ENCODE data around the gene TOR2A. TPM values are rescaled to one million over a fixed set of nuclear protein-coding genes. Genes with fewer than 3 reads are reported as not detected.

The TOR2A gene
- total RNA-seq, 1 donor = 4.8 TPM

DNA sequence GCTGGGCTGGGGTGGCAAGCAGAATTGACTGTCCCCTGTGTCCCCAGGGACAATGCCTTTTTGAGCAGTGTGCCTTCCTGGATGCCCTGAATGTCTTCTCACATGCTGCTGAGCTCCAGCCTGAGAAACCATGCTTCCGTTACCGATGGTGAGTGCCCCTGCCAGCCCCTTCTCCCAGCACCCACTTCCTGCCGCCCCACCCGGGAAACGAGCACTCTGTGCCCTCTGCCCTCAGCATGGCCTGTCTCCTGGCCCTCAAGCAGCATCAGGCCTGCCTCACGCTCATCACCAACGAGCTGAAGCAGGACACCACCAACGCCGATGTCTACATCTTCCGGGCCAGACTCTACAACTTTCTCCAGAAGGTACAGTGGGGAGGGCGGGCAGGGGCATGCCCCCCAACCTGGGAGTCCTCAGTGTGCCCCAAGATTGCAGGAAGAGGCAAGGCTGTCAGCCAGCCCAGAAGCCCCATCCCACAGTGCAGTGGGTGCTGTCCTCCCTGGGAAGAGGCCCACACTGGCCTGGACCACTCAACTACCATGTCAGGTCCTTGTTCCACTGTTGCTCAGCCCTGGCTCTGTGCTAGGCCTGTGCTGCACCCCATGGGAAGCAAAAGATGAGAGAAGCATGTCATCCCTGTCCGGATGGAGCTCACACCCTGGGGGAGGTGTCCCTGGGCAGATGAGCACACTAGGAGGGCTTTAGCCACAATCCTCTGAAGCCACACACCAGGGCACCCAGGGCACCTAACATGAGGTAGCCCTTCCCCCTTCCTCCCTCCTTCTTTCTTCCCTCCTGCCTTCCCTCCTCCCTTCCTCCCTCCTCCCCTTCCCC lies 14.8 kb downstream of the TOR2A start:
- no peak overlapping the region for H3K4me3 ChIP-seq (ENCODE audit: low read depth, low read length)
- DNase-seq (ENCODE audit: low read depth) = no peak
- TF ChIP-seq, protein P1, sequence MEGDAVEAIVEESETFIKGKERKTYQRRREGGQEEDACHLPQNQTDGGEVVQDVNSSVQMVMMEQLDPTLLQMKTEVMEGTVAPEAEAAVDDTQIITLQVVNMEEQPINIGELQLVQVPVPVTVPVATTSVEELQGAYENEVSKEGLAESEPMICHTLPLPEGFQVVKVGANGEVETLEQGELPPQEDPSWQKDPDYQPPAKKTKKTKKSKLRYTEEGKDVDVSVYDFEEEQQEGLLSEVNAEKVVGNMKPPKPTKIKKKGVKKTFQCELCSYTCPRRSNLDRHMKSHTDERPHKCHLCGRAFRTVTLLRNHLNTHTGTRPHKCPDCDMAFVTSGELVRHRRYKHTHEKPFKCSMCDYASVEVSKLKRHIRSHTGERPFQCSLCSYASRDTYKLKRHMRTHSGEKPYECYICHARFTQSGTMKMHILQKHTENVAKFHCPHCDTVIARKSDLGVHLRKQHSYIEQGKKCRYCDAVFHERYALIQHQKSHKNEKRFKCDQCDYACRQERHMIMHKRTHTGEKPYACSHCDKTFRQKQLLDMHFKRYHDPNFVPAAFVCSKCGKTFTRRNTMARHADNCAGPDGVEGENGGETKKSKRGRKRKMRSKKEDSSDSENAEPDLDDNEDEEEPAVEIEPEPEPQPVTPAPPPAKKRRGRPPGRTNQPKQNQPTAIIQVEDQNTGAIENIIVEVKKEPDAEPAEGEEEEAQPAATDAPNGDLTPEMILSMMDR (IDR thresholded peaks at IDR 0.05; ENCODE audit: insufficient read depth, low read length) = no peak

DNA sequence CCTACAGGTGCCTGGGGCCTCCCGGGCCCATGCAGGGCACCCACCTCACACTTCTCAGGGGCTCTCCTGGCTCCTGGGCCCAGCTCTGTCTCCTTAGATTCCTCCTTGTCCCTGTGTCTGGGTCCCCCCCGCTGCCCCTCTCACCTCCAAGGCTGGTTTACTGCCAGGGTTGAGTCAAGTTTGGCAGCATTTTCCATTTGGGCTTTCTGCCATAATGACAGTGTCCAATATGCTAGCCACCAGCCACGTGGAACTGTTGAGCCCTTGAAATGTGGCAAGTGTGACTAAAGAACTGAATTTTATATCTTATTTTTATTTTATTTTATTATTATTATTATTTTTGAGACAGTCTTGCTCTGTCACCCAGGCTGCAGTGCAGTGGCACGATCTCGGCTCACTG lies 17.3 kb downstream of the TOR2A start:
- H3K4me3 ChIP-seq (ENCODE audit: low read depth, low read length) = no peak overlapping the region
- DNase-seq (ENCODE audit: low read depth) = no peak
- TF ChIP-seq, protein P1 (IDR thresholded peaks at IDR 0.05; ENCODE audit: insufficient read depth, low read length) = no peak

DNA sequence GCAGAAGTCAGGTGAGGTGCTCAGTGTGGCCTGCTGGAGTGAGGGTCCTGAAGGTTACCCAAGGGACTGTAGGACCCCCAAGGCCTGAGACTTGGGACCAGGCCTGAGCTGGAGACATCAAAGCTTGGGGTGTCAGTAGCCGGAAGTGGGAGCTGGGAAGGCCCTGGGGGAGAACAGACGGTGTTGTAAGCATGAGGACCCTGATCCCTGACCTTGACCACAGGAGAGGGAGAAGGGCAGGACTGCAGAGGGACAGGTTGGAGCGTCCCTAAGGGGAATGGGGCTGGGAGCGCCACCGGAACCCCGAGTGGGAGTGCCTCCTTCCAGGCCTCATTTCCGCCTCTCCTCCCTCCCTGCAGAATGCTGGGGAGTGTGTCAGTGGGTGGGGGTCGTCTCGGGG lies 18.7 kb downstream of the TOR2A start:
- TF ChIP-seq, protein P1 (IDR thresholded peaks at IDR 0.05; ENCODE audit: insufficient read depth, low read length) = no peak
- peak overlapping the region; percentile 88 for H3K4me3 ChIP-seq (ENCODE audit: low read depth, low read length)
- no peak for DNase-seq (ENCODE audit: low read depth)

DNA sequence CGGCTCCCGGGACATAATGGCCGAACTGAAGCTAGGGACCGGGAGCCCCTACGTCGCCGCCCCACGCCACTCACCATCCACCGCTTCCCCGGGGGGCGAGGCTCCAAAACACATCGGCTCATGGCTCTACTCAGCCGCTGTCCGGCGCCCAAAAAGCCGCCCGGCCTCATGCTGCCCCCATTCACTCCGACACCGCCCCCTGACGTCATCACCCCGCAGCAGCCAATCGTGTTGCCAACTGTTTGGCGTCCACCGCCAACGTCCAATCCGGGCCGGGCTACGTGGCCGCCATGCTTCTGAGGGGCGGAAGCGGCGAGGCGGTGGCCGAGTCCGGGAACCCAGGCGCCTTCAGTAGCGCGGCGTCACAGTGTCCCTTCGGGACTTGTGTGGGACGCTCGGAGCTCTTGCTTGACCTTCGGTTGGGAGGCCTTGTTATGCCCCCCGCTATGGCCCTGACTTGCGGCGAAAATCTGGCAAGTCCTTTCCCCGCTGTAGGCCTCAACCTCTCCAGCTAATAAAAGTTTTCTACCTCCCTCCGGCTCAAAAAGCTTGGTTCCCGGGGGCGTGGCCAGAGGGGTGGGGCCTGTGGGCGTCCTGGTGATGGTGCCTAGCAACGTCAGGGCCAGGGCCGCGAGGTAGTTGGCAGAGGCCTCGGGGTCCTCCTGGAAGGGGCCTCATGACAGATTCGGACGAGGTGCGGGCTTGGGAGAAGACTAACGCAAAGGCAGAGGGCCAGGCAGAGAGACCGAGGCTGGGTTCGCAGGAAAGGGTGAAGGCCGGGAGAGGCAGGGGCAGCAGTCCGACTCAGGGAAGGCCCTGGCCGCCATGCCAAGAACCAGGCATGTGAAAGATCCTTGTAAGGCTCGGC lies 19.4 kb downstream of the TOR2A start, which contains the start of the genes PTRH1 and TTC16:
TSS of gene PTRH1 (minus strand) at position 194 of the 868 bp plus-strand sequence. CDS start at position 170, 24 bp downstream.
TSS of gene TTC16 (plus strand) at position 610 of the 868 bp plus-strand sequence. CDS start at position 677, 67 bp downstream.
- peak; percentile 94 for DNase-seq (ENCODE audit: low read depth)
- peak within 1 kb of the TSS; percentile 88 for H3K4me3 ChIP-seq (ENCODE audit: low read depth, low read length)
- TF ChIP-seq, protein P1 (IDR thresholded peaks at IDR 0.05; ENCODE audit: insufficient read depth, low read length) = no peak

DNA sequence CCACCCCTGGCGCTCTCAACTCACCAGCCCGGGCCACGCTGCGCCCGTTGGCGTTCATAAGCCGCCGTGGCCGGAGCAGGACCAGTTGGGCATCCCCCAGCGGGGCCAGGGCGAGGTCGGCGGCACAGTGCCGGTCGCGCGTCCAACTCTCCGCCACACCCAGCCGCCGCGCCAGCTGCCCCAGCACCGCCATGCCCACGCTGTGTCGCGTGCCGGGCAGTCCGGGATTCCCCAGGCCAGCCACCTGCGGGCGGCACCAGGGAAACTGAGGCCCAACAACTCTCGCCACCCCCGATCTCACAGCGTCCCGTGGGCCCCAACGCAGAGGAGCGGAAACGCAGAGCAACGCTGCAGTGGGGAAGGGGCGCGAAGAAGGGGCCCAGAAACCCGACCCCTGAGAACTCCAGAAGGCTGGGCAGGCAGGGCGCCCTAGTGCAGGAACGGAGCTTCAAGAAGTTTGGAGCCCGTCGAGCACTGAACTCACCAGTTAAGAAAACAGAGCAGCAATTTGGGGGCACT lies 20.1 kb downstream of the TOR2A start:
- DNase-seq (ENCODE audit: low read depth) = no peak
- TF ChIP-seq, protein P1 (IDR thresholded peaks at IDR 0.05; ENCODE audit: insufficient read depth, low read length) = no peak
- peak overlapping the region; percentile 88 for H3K4me3 ChIP-seq (ENCODE audit: low read depth, low read length)

DNA sequence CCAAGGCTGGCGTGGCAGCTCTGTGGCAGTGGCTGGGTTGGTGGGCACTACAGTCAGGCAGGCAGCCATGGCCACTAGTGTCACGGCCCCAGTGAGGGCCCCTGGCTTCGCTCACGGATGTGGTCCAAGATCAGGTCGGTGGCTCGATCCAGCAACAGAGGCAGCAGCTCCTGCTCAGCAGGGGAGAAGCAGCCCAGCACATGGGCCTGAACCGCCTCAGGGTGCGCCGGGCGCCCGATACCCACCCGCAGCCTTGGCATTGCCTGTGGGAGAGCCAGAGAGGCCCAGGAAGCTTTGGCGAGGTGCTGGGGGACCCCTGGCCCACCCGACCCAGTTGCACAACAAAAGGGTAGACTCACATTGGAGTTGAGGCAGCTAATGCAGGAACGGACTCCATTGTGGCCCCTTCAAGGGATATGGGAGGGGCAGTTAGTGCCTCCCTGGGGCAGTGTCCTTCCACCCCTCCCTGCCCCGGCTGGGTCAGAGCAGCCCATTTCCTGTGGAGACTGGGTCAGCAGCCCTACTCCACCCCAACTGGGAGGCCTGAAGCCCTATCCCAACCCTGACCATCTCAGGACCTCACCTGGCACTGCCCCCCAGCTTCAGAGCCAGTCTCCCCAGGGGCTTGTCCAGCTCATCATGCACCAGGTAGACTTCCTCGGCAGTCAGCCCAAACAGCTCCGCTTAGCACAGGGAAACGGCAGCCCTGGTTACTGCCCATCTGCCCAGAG lies 20.9 kb downstream of the TOR2A start:
- TF ChIP-seq, protein P1 (IDR thresholded peaks at IDR 0.05; ENCODE audit: insufficient read depth, low read length) = no peak
- peak overlapping the region; percentile 88 for H3K4me3 ChIP-seq (ENCODE audit: low read depth, low read length)
- no peak for DNase-seq (ENCODE audit: low read depth)
